A549 (cell line): ENCODE results near the gene GPR176. TPM values are rescaled to one million over a fixed set of nuclear protein-coding genes. Genes with fewer than 3 reads are reported as not detected.
"Not testable (repeated sequence)": the region's sequence is repeated elsewhere in the genome, so short reads cannot be mapped to it uniquely, and the experiment has no call there.

Experiments
- ATAC-seq, 2 experiments: fragments of 200-7000 bp in 1 of 2; fragments of >200 bp in 1 of 2; cut with Nextera tagmentation in 1 of 2; cut with Tn5 transposase in 1 of 2; 3 replicates each; pipeline versions ENCODE4 v1.8.0 to v1.9.1; 2018 to 2020; ENCODE audit warnings: mild to moderate bottlenecking in 1 of 2, moderate library complexity in 1 of 2
- CTCF ChIA-PET: fragments of 300-600 bp; sonication (Branson Sonifier 250); formaldehyde crosslinking; extraction: SDS; loops from one replicate; lab custom pipeline; 2021; ENCODE audit warnings: antibody characterized with exemption, inconsistent platforms; lab: Yijun Ruan, JAX
- POLR2A ChIA-PET: fragments of 350-600 bp; formaldehyde crosslinking; extraction: SDS; loops from one replicate; lab custom pipeline; 2021; ENCODE audit warnings: antibody characterized with exemption, inconsistent platforms; lab: Yijun Ruan, JAX
- DNase-seq, 2 experiments: peaks; one replicate each; pipeline versions ENCODE4 v3.0.0 to v3.0.0-alpha.2; 2011 to 2016; ENCODE audit warnings: low read depth in 1 of 2, low spot score in 1 of 2
- FAIRE-seq: peaks from 2 replicates; lab custom pipeline; 2011; peaks lifted over from hg19 to GRCh38; lab: Jason Lieb, UNC
- H3K27ac ChIP-seq, 2 experiments: fragments of >200 bp; sonication (Bioruptor Twin); formaldehyde crosslinking; 3 replicates each; pipeline ENCODE4 v1.5.1; 2016 to 2017
- H3K4me1 ChIP-seq: fragments of >200 bp; sonication (Bioruptor Twin); formaldehyde crosslinking; 3 replicates; pipeline ENCODE4 v1.6.1; 2016
- H3K4me2 ChIP-seq: fragments of >200 bp; sonication (Bioruptor Twin); formaldehyde crosslinking; 3 replicates; pipeline ENCODE4 v1.6.1; 2016
- H3K4me3 ChIP-seq: fragments of >200 bp; sonication (Bioruptor Twin); formaldehyde crosslinking; 3 replicates; pipeline ENCODE4 v1.5.1; 2016
- H3K9me3 ChIP-seq: fragments of >200 bp; sonication (Bioruptor Twin); formaldehyde crosslinking; 3 replicates; pipeline ENCODE4 v1.6.1; 2016
- CEBPB ChIP-seq, 2 experiments: fragments of >200 bp in 1 of 2; sonication (Bioruptor Twin) in 1 of 2; formaldehyde crosslinking in 1 of 2; IDR thresholded peaks; 2 replicates each; pipeline ENCODE4 v1.6.1; 2012 to 2016
- CHD2 ChIP-seq: fragments of 150-350 bp; IDR thresholded peaks from 2 replicates; pipeline ENCODE4 v1.6.1; 2014; ENCODE audit warnings: low read length; ENCODE audit not compliant: partially characterized antibody
- E2F6 ChIP-seq: IDR thresholded peaks from 2 replicates; pipeline ENCODE4 v1.6.1; 2012; ENCODE audit warnings: low read depth, borderline replicate concordance
- EP300 ChIP-seq, 2 experiments: fragments of >200 bp; sonication (Bioruptor Twin); formaldehyde crosslinking; IDR thresholded peaks; 2 replicates in 1 of 2; 3 replicates in 1 of 2; pipeline ENCODE4 v1.6.1; 2016 to 2017
- HOXB5 ChIP-seq: fragments of 250-450 bp; sonication (Bioruptor Pico); IDR thresholded peaks from 2 replicates; pipeline ENCODE4 v1.5.0; 2020; ENCODE audit warnings: mild to moderate bottlenecking, moderate library complexity
- JUNB ChIP-seq: fragments of >200 bp; sonication (Bioruptor Twin); formaldehyde crosslinking; IDR thresholded peaks from 2 replicates; pipeline ENCODE4 v1.6.1; 2016
- MAFK ChIP-seq: fragments of 450-650 bp; IDR thresholded peaks from 2 replicates; pipeline ENCODE4 v1.6.1; 2014; ENCODE audit not compliant: partially characterized antibody
- MAX ChIP-seq: IDR thresholded peaks from 2 replicates; pipeline ENCODE4 v1.6.1; 2012
- MAZ ChIP-seq: fragments of 150-350 bp; IDR thresholded peaks from 2 replicates; pipeline ENCODE4 v1.6.1; 2014; ENCODE audit warnings: antibody characterized with exemption, low read depth, low read length, borderline replicate concordance
- NFE2L2 ChIP-seq: fragments of 150-350 bp; conservative IDR thresholded peaks from 2 replicates; pipeline ENCODE4 v1.6.1; 2014; ENCODE audit warnings: low read length
- NPAS2 ChIP-seq: fragments of 250-450 bp; sonication (Bioruptor Pico); IDR thresholded peaks from 2 replicates; pipeline ENCODE4 v1.8.0; 2022; ENCODE audit warnings: mild to moderate bottlenecking, moderate library complexity, borderline replicate concordance
- POLR2A ChIP-seq: IDR thresholded peaks from 2 replicates; pipeline ENCODE4 v1.6.1; 2012; ENCODE audit warnings: mild to moderate bottlenecking, low read length
- REST ChIP-seq: fragments of 200-600 bp; sonication (generic); IDR thresholded peaks from 2 replicates; pipeline ENCODE4 v1.6.1; 2016; ENCODE audit warnings: antibody characterized with exemption, mild to moderate bottlenecking, moderate library complexity
- SMC3 ChIP-seq: fragments of >200 bp; sonication (Bioruptor Twin); formaldehyde crosslinking; IDR thresholded peaks from 3 replicates; pipeline ENCODE4 v1.6.1; 2018; ENCODE audit warnings: inconsistent platforms
- WGBS: methylation state at CpG from one replicate; pipeline ENCODE4 v1.1.6; 2017; ENCODE audit errors: missing lambda C conversion rate; 5-methylcytosine and 5-hydroxymethylcytosine counted together
- polyA plus RNA-seq, 4 experiments: library from polyadenylated mRNA; depleted of rRNA in 3 of 4; stranded (reverse); fragments of >200 nt; fragmentation: RNase III in 1 of 4; extraction: RNeasy Plus Mini Kit Qiagen cat#74134 plus additional on column Dnase treatment in 1 of 4; gene quantifications; 2 replicates in 3 of 4; 3 replicates in 1 of 4; pipeline ENCODE4 v1.2.3, GENCODE V29; 2011 to 2017
- TF ChIP-seq, protein P1 (sequence below): fragments of 450-650 bp; IDR thresholded peaks from 2 replicates; pipeline ENCODE4 v1.6.1; 2014; ENCODE audit warnings: antibody characterized with exemption
- TF ChIP-seq, protein P2 (sequence below): fragments of 250-450 bp; sonication (Bioruptor Pico); IDR thresholded peaks from 2 replicates; pipeline ENCODE4 v1.5.0; 2021; ENCODE audit warnings: mild to moderate bottlenecking, moderate library complexity, borderline replicate concordance
- TF ChIP-seq, protein P3 (sequence below): fragments of 250-450 bp; sonication (Bioruptor Pico); IDR thresholded peaks from 2 replicates; pipeline ENCODE4 v1.5.0; 2020; ENCODE audit warnings: low read depth, mild to moderate bottlenecking, moderate library complexity
- TF ChIP-seq, protein P4 (sequence below): IDR thresholded peaks from 2 replicates; pipeline ENCODE4 v1.6.1; 2012

GPR176 gene
- polyA plus RNA-seq, 2 of the 4 experiments (the other 2 are of a cell fraction), result 1.5 to 8.1 TPM

DNA sequence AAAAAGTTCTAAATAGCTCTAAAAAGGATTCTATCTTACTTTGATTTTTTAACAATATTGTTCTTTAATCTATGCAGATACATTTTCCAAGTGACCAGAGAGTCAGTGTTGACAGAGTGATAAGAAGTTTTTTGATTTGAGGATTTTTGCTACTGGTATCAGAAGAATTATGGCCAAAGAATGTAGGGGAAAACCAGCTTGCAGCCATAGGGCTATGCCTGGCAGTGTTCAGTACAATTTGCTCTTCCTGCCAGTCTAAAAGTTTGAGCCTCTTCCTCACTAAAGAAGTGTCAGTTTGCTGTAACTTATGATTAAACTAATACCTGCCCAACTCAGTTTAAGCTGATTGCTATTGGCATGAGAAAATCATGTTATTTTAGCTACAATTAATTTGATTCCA lies 102.2 kb downstream of the GPR176 start:
- ChIA-PET CTCF (interaction anchor here (0.6 to 1.6 kb wide), 3 partner anchors 9 to 40 kb away, joined by 3 to 4 read pairs (median 3); no protein-coding TSS in a partner anchor), POLR2A (no interaction called here)
- ATAC-seq, result no peak
- Histone ChIP-seq H3K4me2 (peak overlapping the region; percentile 17; the same call in 1 of the 3 replicates), H3K4me3 (no peak overlapping the region), H3K27ac (no peak overlapping the region), H3K4me1 (peaks cover 3% of the 10 kb centered on the region; the same call in 1 of the 3 replicates), H3K9me3 (no peaks in the 10 kb centered on the region)
- no peak for DNase-seq
- no peak for TF ChIP-seq EP300 (IDR thresholded peaks at IDR 0.05)
- no peak for TF ChIP-seq NPAS2 (CRISPR knock-in tag)
- TF ChIP-seq, protein P1, sequence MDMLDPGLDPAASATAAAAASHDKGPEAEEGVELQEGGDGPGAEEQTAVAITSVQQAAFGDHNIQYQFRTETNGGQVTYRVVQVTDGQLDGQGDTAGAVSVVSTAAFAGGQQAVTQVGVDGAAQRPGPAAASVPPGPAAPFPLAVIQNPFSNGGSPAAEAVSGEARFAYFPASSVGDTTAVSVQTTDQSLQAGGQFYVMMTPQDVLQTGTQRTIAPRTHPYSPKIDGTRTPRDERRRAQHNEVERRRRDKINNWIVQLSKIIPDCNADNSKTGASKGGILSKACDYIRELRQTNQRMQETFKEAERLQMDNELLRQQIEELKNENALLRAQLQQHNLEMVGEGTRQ, result no peak
- TF ChIP-seq, protein P2, sequence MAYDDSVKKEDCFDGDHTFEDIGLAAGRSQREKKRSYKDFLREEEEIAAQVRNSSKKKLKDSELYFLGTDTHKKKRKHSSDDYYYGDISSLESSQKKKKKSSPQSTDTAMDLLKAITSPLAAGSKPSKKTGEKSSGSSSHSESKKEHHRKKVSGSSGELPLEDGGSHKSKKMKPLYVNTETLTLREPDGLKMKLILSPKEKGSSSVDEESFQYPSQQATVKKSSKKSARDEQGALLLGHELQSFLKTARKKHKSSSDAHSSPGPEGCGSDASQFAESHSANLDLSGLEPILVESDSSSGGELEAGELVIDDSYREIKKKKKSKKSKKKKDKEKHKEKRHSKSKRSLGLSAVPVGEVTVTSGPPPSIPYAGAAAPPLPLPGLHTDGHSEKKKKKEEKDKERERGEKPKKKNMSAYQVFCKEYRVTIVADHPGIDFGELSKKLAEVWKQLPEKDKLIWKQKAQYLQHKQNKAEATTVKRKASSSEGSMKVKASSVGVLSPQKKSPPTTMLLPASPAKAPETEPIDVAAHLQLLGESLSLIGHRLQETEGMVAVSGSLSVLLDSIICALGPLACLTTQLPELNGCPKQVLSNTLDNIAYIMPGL (CRISPR knock-in tag), result no peak
- TF ChIP-seq CEBPB (IDR thresholded peaks at IDR 0.05), result no peak
- TF ChIP-seq MAFK, result no peak
- TF ChIP-seq E2F6, result no peak
- TF ChIP-seq NFE2L2, result no peak
- no peak for TF ChIP-seq SMC3
- no peak for TF ChIP-seq MAX
- no peak for FAIRE-seq

DNA sequence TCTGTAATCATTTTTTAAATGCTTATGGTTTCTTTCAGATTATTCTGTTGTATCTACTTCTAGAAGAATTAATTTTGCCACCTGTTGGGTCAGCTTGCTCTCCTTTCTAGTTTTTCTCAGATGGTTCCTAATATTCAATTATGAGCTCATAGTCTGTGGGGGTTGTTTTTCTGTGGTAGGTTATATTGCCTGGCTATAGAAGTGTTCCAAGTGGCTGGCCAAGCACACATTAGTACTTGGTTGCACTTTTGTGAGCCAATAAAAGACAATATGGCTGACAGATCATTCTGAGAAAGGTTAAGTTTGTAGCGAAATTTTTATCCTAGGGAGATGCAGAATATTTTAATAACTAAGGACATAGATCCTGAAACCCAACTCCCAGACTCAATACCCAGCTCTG lies 105.6 kb downstream of the GPR176 start:
- FAIRE-seq (no peak), ATAC-seq (no peak), DNase-seq (no peak)
- Histone ChIP-seq H3K4me2 (no peak overlapping the region), H3K9me3 (no peaks in the 10 kb centered on the region), H3K27ac (no peak overlapping the region), H3K4me3 (no peak overlapping the region), H3K4me1 (peaks cover 3% of the 10 kb centered on the region; the same call in 1 of the 3 replicates)
- ChIA-PET CTCF (no interaction called here), POLR2A (no interaction called here)
- 43% methylated on average over 1 of the region's 1 CpG for WGBS
- no peak for TF ChIP-seq HOXB5 (CRISPR knock-in tag)
- TF ChIP-seq CEBPB (IDR thresholded peaks at IDR 0.05), result no peak
- TF ChIP-seq REST, result no peak
- no peak for TF ChIP-seq MAZ
- TF ChIP-seq JUNB, result no peak
- TF ChIP-seq NFE2L2, result no peak
- TF ChIP-seq, protein P3, sequence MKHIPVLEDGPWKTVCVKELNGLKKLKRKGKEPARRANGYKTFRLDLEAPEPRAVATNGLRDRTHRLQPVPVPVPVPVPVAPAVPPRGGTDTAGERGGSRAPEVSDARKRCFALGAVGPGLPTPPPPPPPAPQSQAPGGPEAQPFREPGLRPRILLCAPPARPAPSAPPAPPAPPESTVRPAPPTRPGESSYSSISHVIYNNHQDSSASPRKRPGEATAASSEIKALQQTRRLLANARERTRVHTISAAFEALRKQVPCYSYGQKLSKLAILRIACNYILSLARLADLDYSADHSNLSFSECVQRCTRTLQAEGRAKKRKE (CRISPR knock-in tag), result no peak
- TF ChIP-seq, protein P4, sequence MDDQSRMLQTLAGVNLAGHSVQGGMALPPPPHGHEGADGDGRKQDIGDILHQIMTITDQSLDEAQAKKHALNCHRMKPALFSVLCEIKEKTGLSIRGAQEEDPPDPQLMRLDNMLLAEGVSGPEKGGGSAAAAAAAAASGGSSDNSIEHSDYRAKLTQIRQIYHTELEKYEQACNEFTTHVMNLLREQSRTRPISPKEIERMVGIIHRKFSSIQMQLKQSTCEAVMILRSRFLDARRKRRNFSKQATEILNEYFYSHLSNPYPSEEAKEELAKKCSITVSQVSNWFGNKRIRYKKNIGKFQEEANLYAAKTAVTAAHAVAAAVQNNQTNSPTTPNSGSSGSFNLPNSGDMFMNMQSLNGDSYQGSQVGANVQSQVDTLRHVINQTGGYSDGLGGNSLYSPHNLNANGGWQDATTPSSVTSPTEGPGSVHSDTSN, result no peak
- TF ChIP-seq CHD2, result no peak
- no peak for TF ChIP-seq POLR2A

GRCh38 chr15:39812651-39813050 lies 107.4 kb downstream of the GPR176 start:
- FAIRE-seq, result not testable (repeated sequence)

More at GRCh38 chr15:39812651-39813050, 107.4 kb downstream of the GPR176 start:
- WGBS, result 85% methylated on average over 3 of the region's 3 CpGs
- POLR2A ChIA-PET, H3K27ac ChIP-seq, H3K4me2 ChIP-seq, H3K4me1 ChIP-seq, H3K4me3 ChIP-seq, CTCF ChIA-PET, ATAC-seq, DNase-seq, H3K9me3 ChIP-seq: not testable (repeated sequence)
